GM06990 (cell line): ENCODE results near the gene RPL38.

Source experiments
- DNase-seq: peaks from one replicate; pipeline ENCODE4 v3.0.0-alpha.2; 2011; ENCODE audit not compliant: insufficient read length; ENCODE audit errors: extremely low read depth
- H3K27me3 ChIP-seq: replicated peaks from 2 replicates; pipeline ENCODE4 v1.6.0; 2011; ENCODE audit warnings: low read length; ENCODE audit not compliant: control insufficient read depth, insufficient read depth
- H3K36me3 ChIP-seq: 2 replicates; pipeline ENCODE4 v1.5.1; 2011; ENCODE audit warnings: low read length; ENCODE audit not compliant: control insufficient read depth, insufficient read depth
- H3K4me3 ChIP-seq: replicated peaks from 2 replicates; pipeline ENCODE4 v1.5.1; 2011; ENCODE audit warnings: low read depth, mild to moderate bottlenecking, control low read depth, low read length
- TF ChIP-seq, protein P1 (sequence below): IDR thresholded peaks from 2 replicates; pipeline ENCODE4 v1.5.1; 2011; ENCODE audit warnings: low read length, control low read depth, mild to moderate bottlenecking, inconsistent platforms; ENCODE audit not compliant: insufficient read depth, poor library complexity, severe bottlenecking

The RPL38 gene

DNA sequence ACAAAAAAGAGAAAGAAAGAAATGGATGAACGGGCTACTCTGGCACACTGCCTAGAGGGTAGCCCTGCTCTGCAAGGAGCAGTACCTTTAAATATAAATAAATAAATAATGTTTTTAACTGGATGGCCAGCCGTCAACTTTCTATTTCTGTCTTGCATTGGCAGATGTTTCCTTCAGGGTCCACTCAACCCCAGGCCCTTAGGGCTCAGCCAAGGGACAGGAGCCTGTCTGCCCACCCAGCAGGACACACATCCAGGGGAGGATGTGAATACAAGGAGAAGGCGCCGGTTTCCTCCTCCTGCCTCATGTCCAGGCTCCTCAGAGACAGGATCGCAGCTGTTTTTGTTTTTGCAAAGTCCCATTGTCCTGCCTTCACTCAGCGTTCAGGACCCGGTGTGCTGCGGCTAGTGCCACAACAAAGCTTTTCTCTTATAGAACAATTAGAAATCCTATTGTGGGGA is 32.5 kb downstream of the RPL38 start:
- no peak overlapping the region for H3K4me3 ChIP-seq
- TF ChIP-seq, protein P1, sequence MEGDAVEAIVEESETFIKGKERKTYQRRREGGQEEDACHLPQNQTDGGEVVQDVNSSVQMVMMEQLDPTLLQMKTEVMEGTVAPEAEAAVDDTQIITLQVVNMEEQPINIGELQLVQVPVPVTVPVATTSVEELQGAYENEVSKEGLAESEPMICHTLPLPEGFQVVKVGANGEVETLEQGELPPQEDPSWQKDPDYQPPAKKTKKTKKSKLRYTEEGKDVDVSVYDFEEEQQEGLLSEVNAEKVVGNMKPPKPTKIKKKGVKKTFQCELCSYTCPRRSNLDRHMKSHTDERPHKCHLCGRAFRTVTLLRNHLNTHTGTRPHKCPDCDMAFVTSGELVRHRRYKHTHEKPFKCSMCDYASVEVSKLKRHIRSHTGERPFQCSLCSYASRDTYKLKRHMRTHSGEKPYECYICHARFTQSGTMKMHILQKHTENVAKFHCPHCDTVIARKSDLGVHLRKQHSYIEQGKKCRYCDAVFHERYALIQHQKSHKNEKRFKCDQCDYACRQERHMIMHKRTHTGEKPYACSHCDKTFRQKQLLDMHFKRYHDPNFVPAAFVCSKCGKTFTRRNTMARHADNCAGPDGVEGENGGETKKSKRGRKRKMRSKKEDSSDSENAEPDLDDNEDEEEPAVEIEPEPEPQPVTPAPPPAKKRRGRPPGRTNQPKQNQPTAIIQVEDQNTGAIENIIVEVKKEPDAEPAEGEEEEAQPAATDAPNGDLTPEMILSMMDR = no peak
- H3K27me3 ChIP-seq = no peaks in the 10 kb centered on the region
- H3K36me3 ChIP-seq = no peaks in the 10 kb centered on the region
- DNase-seq = no peak

DNA sequence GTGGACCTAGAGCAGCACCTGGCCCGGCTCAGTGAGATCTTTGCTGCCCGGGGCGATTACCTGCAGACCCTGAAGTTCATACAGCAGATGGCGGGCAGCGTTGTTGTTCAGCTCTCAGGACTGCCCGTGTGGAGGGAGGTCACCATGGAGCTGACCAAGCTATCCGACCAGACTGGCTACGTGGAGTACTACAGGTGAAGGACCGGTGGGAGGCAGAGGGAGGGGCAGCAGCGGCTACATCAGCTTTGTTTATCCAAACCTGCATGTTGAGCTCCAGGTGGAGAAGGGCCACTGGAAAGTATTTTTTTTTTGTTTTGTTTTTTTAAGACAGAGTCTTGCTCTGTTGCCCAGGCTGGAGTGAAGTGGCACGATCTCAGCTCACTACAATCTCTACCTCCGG is 33.8 kb downstream of the RPL38 start:
- TF ChIP-seq, protein P1 = no peak
- DNase-seq = no peak

DNA sequence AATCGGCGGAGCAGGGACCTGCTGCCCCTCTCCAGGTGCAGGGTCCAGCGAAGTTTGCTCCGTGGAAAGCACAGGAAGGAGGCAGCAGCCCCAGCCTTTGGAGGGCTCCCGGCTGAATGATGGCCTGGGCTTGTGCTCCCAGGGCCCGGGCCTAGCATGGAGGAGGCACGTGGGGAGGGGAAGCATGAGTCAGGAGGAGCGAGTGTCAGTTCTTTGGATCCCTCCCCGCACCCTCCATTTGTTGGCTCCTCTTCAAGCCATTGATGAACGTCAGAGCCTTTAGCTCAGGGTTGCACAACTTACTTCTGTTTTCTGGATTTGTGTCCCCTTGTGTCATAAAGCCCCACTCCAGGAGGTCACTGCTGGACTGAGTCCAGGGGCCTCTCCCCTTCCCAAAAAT is 35.7 kb downstream of the RPL38 start:
- no peak overlapping the region for H3K4me3 ChIP-seq
- TF ChIP-seq, protein P1 = no peak
- H3K27me3 ChIP-seq = no peaks in the 10 kb centered on the region
- no peaks in the 10 kb centered on the region for H3K36me3 ChIP-seq
- no peak for DNase-seq

More for the DNA sequence above, 33.8 kb downstream of the RPL38 start:
- H3K36me3 ChIP-seq = no peaks in the 10 kb centered on the region
- no peaks in the 10 kb centered on the region for H3K27me3 ChIP-seq
- H3K4me3 ChIP-seq = no peak overlapping the region

DNA sequence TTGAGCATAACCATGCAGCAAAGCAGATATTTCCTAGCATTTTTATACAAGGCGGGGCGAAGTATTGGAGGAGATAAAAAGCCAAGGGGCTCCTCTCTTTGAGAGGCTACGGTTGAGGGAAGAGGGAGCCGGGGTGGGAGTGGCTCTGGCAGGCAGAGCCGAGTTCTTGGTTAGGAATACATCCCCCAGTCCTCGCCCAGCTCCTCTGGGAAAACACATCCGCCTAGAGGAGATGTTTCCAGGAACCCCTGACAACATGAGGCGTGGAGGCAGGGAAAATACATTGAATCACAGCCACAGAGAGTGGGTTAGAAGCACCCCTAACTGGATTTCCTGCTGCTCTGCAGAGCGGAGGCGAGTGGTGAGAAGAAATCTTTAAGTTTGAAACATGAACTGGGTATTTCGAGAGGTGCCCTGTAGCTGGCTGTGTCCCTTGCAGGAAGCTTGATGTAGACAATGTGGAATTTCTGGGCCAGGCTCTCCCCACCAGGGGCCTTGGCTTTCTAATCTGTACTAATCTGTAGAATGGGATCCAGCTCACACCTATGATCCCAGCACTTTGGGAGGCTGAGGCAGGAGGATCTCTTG is 37.2 kb downstream of the RPL38 start:
- Histone ChIP-seq H3K4me3 (no peak overlapping the region), H3K27me3 (no peaks in the 10 kb centered on the region), H3K36me3 (no peaks in the 10 kb centered on the region)
- DNase-seq = no peak
- TF ChIP-seq, protein P1 = no peak

DNA sequence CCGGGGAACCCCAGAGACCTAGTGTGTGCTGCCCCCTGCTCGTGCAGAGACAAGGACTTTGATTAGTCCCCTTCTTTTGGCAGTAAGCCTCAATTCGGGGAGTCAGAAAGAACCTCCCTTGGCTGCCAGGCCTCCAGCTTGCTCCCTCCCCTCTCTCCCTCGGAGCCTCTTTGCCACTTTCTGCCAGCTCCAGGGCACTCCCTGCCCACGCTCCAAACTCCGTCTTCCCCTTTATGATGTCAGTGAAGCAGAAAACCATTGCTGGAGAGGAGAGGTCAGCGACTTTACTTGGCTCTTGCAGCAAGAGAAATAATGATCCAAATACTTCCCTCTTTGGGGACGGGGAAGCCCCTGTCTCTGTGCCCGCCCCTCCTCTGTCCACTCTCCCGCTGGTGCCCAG is 38.0 kb downstream of the RPL38 start:
- TF ChIP-seq, protein P1 = no peak
- Histone ChIP-seq H3K27me3 (no peaks in the 10 kb centered on the region), H3K36me3 (no peaks in the 10 kb centered on the region), H3K4me3 (no peak overlapping the region)
- no peak for DNase-seq

DNA sequence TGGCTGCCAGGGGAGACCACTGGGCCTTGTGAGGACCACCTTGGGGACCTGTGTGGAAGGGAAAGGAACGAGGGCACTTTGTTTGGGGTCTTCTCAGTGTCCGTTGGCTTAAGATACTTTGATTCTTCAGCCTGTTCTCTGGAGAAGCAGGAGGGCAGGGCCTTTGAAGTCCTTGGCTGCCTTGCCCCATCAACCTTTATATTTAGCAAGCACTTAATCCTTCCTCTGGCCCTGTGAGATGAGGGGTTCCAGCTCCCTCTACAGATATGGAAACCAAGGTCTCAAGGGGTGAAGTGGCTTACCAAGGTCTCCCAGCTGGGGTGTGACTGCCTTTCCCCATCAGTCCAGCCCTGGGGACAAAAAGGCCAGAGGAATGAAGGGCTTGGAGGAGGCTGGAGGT is 38.4 kb downstream of the RPL38 start:
- no peaks in the 10 kb centered on the region for H3K27me3 ChIP-seq

More for the DNA sequence above, 38.4 kb downstream of the RPL38 start:
- no peak for DNase-seq
- TF ChIP-seq, protein P1 = no peak
- H3K36me3 ChIP-seq = no peaks in the 10 kb centered on the region
- H3K4me3 ChIP-seq = no peak overlapping the region
